ENCODE results near the gene UAP1. TPM values are rescaled to one million over a fixed set of nuclear protein-coding genes. Genes with fewer than 3 reads are reported as not detected.
"Not testable (repeated sequence)": the region's sequence is repeated elsewhere in the genome, so short reads cannot be mapped to it uniquely, and the experiment has no call there.

The UAP1 gene
- total RNA-seq, 1 donor from 2014 or later = 55.4 TPM

GRCh38 chr1:162566870-162567269 lies 5.3 kb downstream of the UAP1 start:
- H3K36me3 ChIP-seq (ENCODE audit: control insufficient read depth, insufficient read depth, low read length) = no peaks in the 10 kb centered on the region
- no peak overlapping the region for H3K4me3 ChIP-seq (ENCODE audit: low read depth, low read length)
- no peak for TF ChIP-seq CTCF (IDR thresholded peaks at IDR 0.05; ENCODE audit: insufficient read depth, low read length, poor library complexity, severe bottlenecking)
- no peak for DNase-seq (ENCODE audit: low read depth)
- no peaks in the 10 kb centered on the region for H3K27me3 ChIP-seq (ENCODE audit: control insufficient read depth, insufficient read depth, low read length)

GRCh38 chr1:162568802-162569201 lies 7.3 kb downstream of the UAP1 start:
- H3K4me3 ChIP-seq (ENCODE audit: low read depth, low read length) = no peak overlapping the region
- no peak for DNase-seq (ENCODE audit: low read depth)
- no peak for TF ChIP-seq CTCF (IDR thresholded peaks at IDR 0.05; ENCODE audit: insufficient read depth, low read length, poor library complexity, severe bottlenecking)
- no peaks in the 10 kb centered on the region for H3K27me3 ChIP-seq (ENCODE audit: control insufficient read depth, insufficient read depth, low read length)
- H3K36me3 ChIP-seq (ENCODE audit: control insufficient read depth, insufficient read depth, low read length) = no peaks in the 10 kb centered on the region

GRCh38 chr1:162570718-162571117 lies 9.2 kb downstream of the UAP1 start:
- Histone ChIP-seq H3K4me3 (ENCODE audit: low read depth, low read length) (no peak overlapping the region), H3K36me3 (ENCODE audit: control insufficient read depth, insufficient read depth, low read length) (no peaks in the 10 kb centered on the region), H3K27me3 (ENCODE audit: control insufficient read depth, insufficient read depth, low read length) (no peaks in the 10 kb centered on the region)
- DNase-seq (ENCODE audit: low read depth) = no peak
- no peak for TF ChIP-seq CTCF (IDR thresholded peaks at IDR 0.05; ENCODE audit: insufficient read depth, low read length, poor library complexity, severe bottlenecking)

- not testable (repeated sequence) for H3K27me3 ChIP-seq (ENCODE audit: control insufficient read depth, insufficient read depth, low read length); H3K36me3 ChIP-seq (ENCODE audit: control insufficient read depth, insufficient read depth, low read length); DNase-seq (ENCODE audit: low read depth); H3K4me3 ChIP-seq (ENCODE audit: low read depth, low read length)
Measured at GRCh38 chr1:162571121-162571520, 9.6 kb downstream of the UAP1 start.

GRCh38 chr1:162571696-162572095 lies 10.2 kb downstream of the UAP1 start:
- no peak for DNase-seq (ENCODE audit: low read depth)
- Histone ChIP-seq H3K4me3 (ENCODE audit: low read depth, low read length) (no peak overlapping the region), H3K36me3 (ENCODE audit: control insufficient read depth, insufficient read depth, low read length) (no peaks in the 10 kb centered on the region), H3K27me3 (ENCODE audit: control insufficient read depth, insufficient read depth, low read length) (no peaks in the 10 kb centered on the region)
- no peak for TF ChIP-seq CTCF (IDR thresholded peaks at IDR 0.05; ENCODE audit: insufficient read depth, low read length, poor library complexity, severe bottlenecking)

- DNase-seq (ENCODE audit: low read depth) = no peak
- Histone ChIP-seq H3K27me3 (ENCODE audit: control insufficient read depth, insufficient read depth, low read length) (no peaks in the 10 kb centered on the region), H3K4me3 (ENCODE audit: low read depth, low read length) (no peak overlapping the region), H3K36me3 (ENCODE audit: control insufficient read depth, insufficient read depth, low read length) (no peaks in the 10 kb centered on the region)
- TF ChIP-seq CTCF (IDR thresholded peaks at IDR 0.05; ENCODE audit: insufficient read depth, low read length, poor library complexity, severe bottlenecking) = no peak
Measured at GRCh38 chr1:162573136-162573535, 11.6 kb downstream of the UAP1 start.

All from kidney epithelial cell (primary cell).